ENCODE measurements around the gene XG.

XG gene

GRCh38 chrX:2712890-2713840 lies 38.7 kb upstream of the XG start:
- Histone ChIP-seq H3K9me3 (ENCODE audit: insufficient read depth, low read length, severe bottlenecking) (no peaks in the 10 kb centered on the region), H3K4me2 (ENCODE audit: insufficient read depth, low read length) (peak overlapping the region; percentile 58), H3K27me3 (ENCODE audit: insufficient read depth, low read length, poor library complexity) (no peaks in the 10 kb centered on the region), H2AFZ (ENCODE audit: low read depth, low read length) (no peak overlapping the region), H3K9ac (ENCODE audit: low read depth, low read length) (peak overlapping the region; percentile 56), H4K20me1 (ENCODE audit: insufficient read depth, low read length) (peaks cover 19% of the 10 kb centered on the region), H3K4me1 (ENCODE audit: insufficient read depth, low read length) (peaks cover 100% of the 10 kb centered on the region), H3K4me3 (ENCODE audit: low read depth in 1 of 2, low read length in 2 of 2) (peak overlapping the region in 1 of 2 experiments; percentile 40; a peak in 2 of 4 replicates), H3K27ac (ENCODE audit: low read length) (peak overlapping the region; percentile 93), H3K79me2 (ENCODE audit: insufficient read depth, low read length) (peaks cover 93% of the 10 kb centered on the region), H3K36me3 (ENCODE audit: insufficient read depth, low read length) (peaks cover 76% of the 10 kb centered on the region)
- TF ChIP-seq CTCF (IDR thresholded peaks at IDR 0.05; ENCODE audit: borderline replicate concordance, extremely low read depth, low read length, poor library complexity, severe bottlenecking) (no peak), EZH2 (IDR thresholded peaks at IDR 0.05; ENCODE audit: borderline replicate concordance, low read depth, low read length, severe bottlenecking) (no peak)
- peak; percentile 89 for DNase-seq
- ATAC-seq (ENCODE audit: insufficient read depth, low read depth), result peak; percentile 50

GRCh38 chrX:2714551-2714950 lies 37.3 kb upstream of the XG start:
- Histone ChIP-seq H3K27ac (ENCODE audit: low read length) (peak overlapping the region; percentile 93), H3K4me2 (ENCODE audit: insufficient read depth, low read length) (peak overlapping the region; percentile 38), H3K4me3 (ENCODE audit: low read depth in 1 of 2, low read length in 2 of 2) (peak overlapping the region in 1 of 2 experiments; percentile 2; a peak in 1 of 4 replicates), H3K9ac (ENCODE audit: low read depth, low read length) (peak overlapping the region; percentile 56), H3K27me3 (ENCODE audit: insufficient read depth, low read length, poor library complexity) (no peaks in the 10 kb centered on the region), H3K79me2 (ENCODE audit: insufficient read depth, low read length) (peaks cover 93% of the 10 kb centered on the region), H3K36me3 (ENCODE audit: insufficient read depth, low read length) (peaks cover 76% of the 10 kb centered on the region), H2AFZ (ENCODE audit: low read depth, low read length) (no peak overlapping the region), H3K4me1 (ENCODE audit: insufficient read depth, low read length) (peaks cover 96% of the 10 kb centered on the region), H3K9me3 (ENCODE audit: insufficient read depth, low read length, severe bottlenecking) (no peaks in the 10 kb centered on the region), H4K20me1 (ENCODE audit: insufficient read depth, low read length) (peaks cover 5% of the 10 kb centered on the region)
- no peak for TF ChIP-seq EZH2 (IDR thresholded peaks at IDR 0.05; ENCODE audit: borderline replicate concordance, low read depth, low read length, severe bottlenecking)
- no peak for TF ChIP-seq CTCF (IDR thresholded peaks at IDR 0.05; ENCODE audit: borderline replicate concordance, extremely low read depth, low read length, poor library complexity, severe bottlenecking)
- DNase-seq (peak; percentile 74), ATAC-seq (ENCODE audit: insufficient read depth, low read depth) (peak; percentile 16)

- H3K9ac ChIP-seq (ENCODE audit: low read depth, low read length), result peak overlapping the region; percentile 56
- H3K4me2 ChIP-seq (ENCODE audit: insufficient read depth, low read length), result peak overlapping the region; percentile 38
- ATAC-seq (ENCODE audit: insufficient read depth, low read depth), result peak; percentile 7; the same call in 2 of the 3 replicates
- H2AFZ ChIP-seq (ENCODE audit: low read depth, low read length), result no peak overlapping the region
- no peaks in the 10 kb centered on the region for H4K20me1 ChIP-seq (ENCODE audit: insufficient read depth, low read length)
- H3K4me1 ChIP-seq (ENCODE audit: insufficient read depth, low read length), result peaks cover 93% of the 10 kb centered on the region
- H3K36me3 ChIP-seq (ENCODE audit: insufficient read depth, low read length), result peaks cover 78% of the 10 kb centered on the region
- H3K4me3 ChIP-seq (ENCODE audit: low read depth in 1 of 2, low read length in 2 of 2), result peak overlapping the region in 1 of 2 experiments; percentile 2; a peak in 1 of 4 replicates
- H3K27ac ChIP-seq (ENCODE audit: low read length), result peak overlapping the region; percentile 93
- no peaks in the 10 kb centered on the region for H3K9me3 ChIP-seq (ENCODE audit: insufficient read depth, low read length, severe bottlenecking)
- no peak for TF ChIP-seq EZH2 (IDR thresholded peaks at IDR 0.05; ENCODE audit: borderline replicate concordance, low read depth, low read length, severe bottlenecking)
- peak; percentile 70 for DNase-seq
- peaks cover 93% of the 10 kb centered on the region for H3K79me2 ChIP-seq (ENCODE audit: insufficient read depth, low read length)
- no peaks in the 10 kb centered on the region for H3K27me3 ChIP-seq (ENCODE audit: insufficient read depth, low read length, poor library complexity)
These were observed 36.7 kb upstream of the XG start for GRCh38 chrX:2715066-2715600.

- Histone ChIP-seq H3K9me3 (ENCODE audit: insufficient read depth, low read length, severe bottlenecking) (no peaks in the 10 kb centered on the region), H3K27ac (ENCODE audit: low read length) (peak overlapping the region; percentile 93), H3K4me3 (ENCODE audit: low read depth in 1 of 2, low read length in 2 of 2) (no peak overlapping the region), H2AFZ (ENCODE audit: low read depth, low read length) (no peak overlapping the region), H4K20me1 (ENCODE audit: insufficient read depth, low read length) (no peaks in the 10 kb centered on the region), H3K27me3 (ENCODE audit: insufficient read depth, low read length, poor library complexity) (no peaks in the 10 kb centered on the region), H3K4me2 (ENCODE audit: insufficient read depth, low read length) (peak overlapping the region; percentile 35), H3K4me1 (ENCODE audit: insufficient read depth, low read length) (peaks cover 72% of the 10 kb centered on the region), H3K9ac (ENCODE audit: low read depth, low read length) (peak overlapping the region; percentile 56), H3K79me2 (ENCODE audit: insufficient read depth, low read length) (peaks cover 93% of the 10 kb centered on the region), H3K36me3 (ENCODE audit: insufficient read depth, low read length) (peaks cover 84% of the 10 kb centered on the region)
- TF ChIP-seq CTCF (IDR thresholded peaks at IDR 0.05; ENCODE audit: borderline replicate concordance, extremely low read depth, low read length, poor library complexity, severe bottlenecking) (no peak), EZH2 (IDR thresholded peaks at IDR 0.05; ENCODE audit: borderline replicate concordance, low read depth, low read length, severe bottlenecking) (no peak)
- DNase-seq, result peak; percentile 89
- ATAC-seq (ENCODE audit: insufficient read depth, low read depth), result peak; percentile 72
These were observed 34.5 kb upstream of the XG start for GRCh38 chrX:2717312-2717711.
